Lung (tissue), 12 donors: ENCODE measurements around the gene NOS1AP. TPM values are rescaled to one million over a fixed set of nuclear protein-coding genes. Genes with fewer than 3 reads are reported as not detected.

Experiments used
- ATAC-seq: fragments of 200-7000 bp; cut with Tn5 transposase; one replicate; pipeline ENCODE4 v1.9.1; 2020; ENCODE audit warnings: moderate number of reproducible peaks; ENCODE audit not compliant: insufficient read depth, low FRiP score
- DNase-seq, 3 donors: peaks; one replicate each; pipeline ENCODE4 v3.0.0-alpha.2; 2013 to 2017
- H3K27ac ChIP-seq, 2 donors: one replicate each; pipeline ENCODE4 v1.5.1; 2013; ENCODE audit warnings: mild to moderate bottlenecking in 2 of 2, moderate library complexity in 2 of 2, control low read depth in 1 of 2, inconsistent platforms in 1 of 2, low read depth in 1 of 2, low read length in 1 of 2
- H3K27me3 ChIP-seq, 3 donors: one replicate each; pipeline ENCODE4 v1.5.1; 2013; ENCODE audit warnings: low read length in 2 of 3; ENCODE audit not compliant: control insufficient read depth in 3 of 3, insufficient read depth in 3 of 3
- H3K36me3 ChIP-seq, 4 donors: one replicate each; pipeline ENCODE4 v1.5.1; 2013; ENCODE audit warnings: low read length in 4 of 4, mild to moderate bottlenecking in 1 of 4, moderate library complexity in 1 of 4; ENCODE audit not compliant: control insufficient read depth in 4 of 4, insufficient read depth in 4 of 4
- H3K4me1 ChIP-seq, 5 donors: one replicate each; pipeline ENCODE4 v1.5.1; 2013; ENCODE audit warnings: low read length in 5 of 5, mild to moderate bottlenecking in 2 of 5, moderate library complexity in 1 of 5; ENCODE audit not compliant: control insufficient read depth in 5 of 5, insufficient read depth in 5 of 5
- H3K4me3 ChIP-seq: one replicate; pipeline ENCODE4 v1.5.1; 2013; ENCODE audit warnings: mild to moderate bottlenecking, control low read depth, moderate library complexity
- H3K9ac ChIP-seq, 2 donors: one replicate each; pipeline ENCODE4 v1.5.1; 2013; ENCODE audit warnings: low read length in 2 of 2, control low read depth in 1 of 2; ENCODE audit not compliant: insufficient read depth in 1 of 2
- H3K9me3 ChIP-seq, 4 donors: one replicate each; pipeline ENCODE4 v1.5.1; 2013; ENCODE audit warnings: low read length in 3 of 4, mild to moderate bottlenecking in 1 of 4, moderate library complexity in 1 of 4; ENCODE audit not compliant: control insufficient read depth in 4 of 4, insufficient read depth in 3 of 4
- WGBS, 2 donors: extraction: QIAGEN DNeasy Blood & Tissue Kit; methylation state at CpG; one replicate each; pipeline ENCODE4 v1.1.7; 2013; 5-methylcytosine and 5-hydroxymethylcytosine counted together
- polyA plus RNA-seq, 2 donors: library from polyadenylated mRNA; stranded (reverse); fragments of 200-250 nt; gene quantifications; one replicate each; pipeline ENCODE4 v1.2.1, GENCODE V29; 2013
- total RNA-seq, 2 donors: library from RNA; depleted of rRNA in 1 of 2; stranded (reverse); fragments of >200 nt in 1 of 2; gene quantifications; one replicate each; pipeline ENCODE4 v1.2.1, GENCODE V29; 2014 to 2021
- TF ChIP-seq, protein P1 (sequence below): IDR thresholded peaks from 2 replicates; pipeline ENCODE4 v1.5.1; 2012; ENCODE audit warnings: mild to moderate bottlenecking; ENCODE audit errors: control extremely low read depth, extremely low read depth
- donor health status: control.
- donor health status: control.
- donor health status: Bipolar disorder and iron deficiency.
- donor health status: healthy.
- donor health status: DM: yes; HTN: yes; CAD: no.

Gene NOS1AP
- total and polyA plus RNA-seq, 4 donors, result 0.57 to 5.0 (median 1.2) TPM

GRCh38 chr1:162177126-162177525 lies 107.6 kb downstream of the NOS1AP start:
- Histone ChIP-seq H3K36me3 (peaks cover 0 to 1% (median 0%) of the 10 kb centered on the region in 4 donors), H3K4me3 (no peak overlapping the region), H3K27me3 (no peaks in the 10 kb centered on the region), H3K4me1 (peaks cover 0 to 13% (median 3%) of the 10 kb centered on the region in 5 donors), H3K27ac (no peak overlapping the region), H3K9me3 (no peaks in the 10 kb centered on the region), H3K9ac (no peak overlapping the region)
- DNase-seq (no peak), ATAC-seq (peak; percentile 27)
- WGBS, 2 donors, result 81% methylated on average over 6 of the region's 6 CpGs
- TF ChIP-seq, protein P1, sequence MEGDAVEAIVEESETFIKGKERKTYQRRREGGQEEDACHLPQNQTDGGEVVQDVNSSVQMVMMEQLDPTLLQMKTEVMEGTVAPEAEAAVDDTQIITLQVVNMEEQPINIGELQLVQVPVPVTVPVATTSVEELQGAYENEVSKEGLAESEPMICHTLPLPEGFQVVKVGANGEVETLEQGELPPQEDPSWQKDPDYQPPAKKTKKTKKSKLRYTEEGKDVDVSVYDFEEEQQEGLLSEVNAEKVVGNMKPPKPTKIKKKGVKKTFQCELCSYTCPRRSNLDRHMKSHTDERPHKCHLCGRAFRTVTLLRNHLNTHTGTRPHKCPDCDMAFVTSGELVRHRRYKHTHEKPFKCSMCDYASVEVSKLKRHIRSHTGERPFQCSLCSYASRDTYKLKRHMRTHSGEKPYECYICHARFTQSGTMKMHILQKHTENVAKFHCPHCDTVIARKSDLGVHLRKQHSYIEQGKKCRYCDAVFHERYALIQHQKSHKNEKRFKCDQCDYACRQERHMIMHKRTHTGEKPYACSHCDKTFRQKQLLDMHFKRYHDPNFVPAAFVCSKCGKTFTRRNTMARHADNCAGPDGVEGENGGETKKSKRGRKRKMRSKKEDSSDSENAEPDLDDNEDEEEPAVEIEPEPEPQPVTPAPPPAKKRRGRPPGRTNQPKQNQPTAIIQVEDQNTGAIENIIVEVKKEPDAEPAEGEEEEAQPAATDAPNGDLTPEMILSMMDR, result no peak

- Histone ChIP-seq H3K4me1 (peaks cover 0 to 13% (median 3%) of the 10 kb centered on the region in 5 donors), H3K9me3 (no peaks in the 10 kb centered on the region), H3K36me3 (peaks cover 0 to 1% (median 0%) of the 10 kb centered on the region in 4 donors), H3K4me3 (no peak overlapping the region), H3K27me3 (no peaks in the 10 kb centered on the region), H3K27ac (no peak overlapping the region), H3K9ac (no peak overlapping the region)
- 83 to 94% methylated on average over 4 of the region's 4 CpGs for WGBS, 2 donors
- ATAC-seq (no peak), DNase-seq (no peak)
- TF ChIP-seq, protein P1, result no peak
These were observed 108.9 kb downstream of the NOS1AP start for GRCh38 chr1:162178432-162178831.

DNA sequence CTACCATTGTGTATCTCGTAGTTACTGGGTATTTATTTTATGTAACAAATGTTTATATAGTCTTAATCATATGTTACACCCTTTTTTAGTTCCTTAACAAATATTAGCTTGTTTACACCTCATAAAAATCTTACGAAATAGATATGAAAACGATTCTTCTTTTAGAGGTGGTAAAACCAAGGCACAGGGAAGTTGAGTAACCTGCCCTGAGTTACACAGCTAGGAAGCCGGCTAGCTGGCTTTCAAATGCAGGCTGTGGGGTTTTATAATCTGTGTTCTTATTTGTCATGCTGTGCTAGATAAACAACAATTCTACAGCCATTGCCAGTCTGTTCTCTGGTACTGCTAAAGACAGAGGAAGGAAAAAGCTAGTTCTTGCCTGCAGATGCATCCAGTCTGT lies 109.6 kb downstream of the NOS1AP start:
- TF ChIP-seq, protein P1, result no peak
- DNase-seq (no peak), ATAC-seq (no peak)
- no peak overlapping the region for H3K9ac ChIP-seq
- H3K4me1 ChIP-seq, result peaks cover 0 to 13% (median 3%) of the 10 kb centered on the region in 5 donors
- H3K36me3 ChIP-seq, result peaks cover 0 to 1% (median 0%) of the 10 kb centered on the region in 4 donors
- no peaks in the 10 kb centered on the region for H3K27me3 ChIP-seq
- whole genome bisulfite sequencing, 2 donors, result 39 to 52% methylated on average over 4 of the region's 4 CpGs
- no peak overlapping the region for H3K27ac ChIP-seq
- H3K4me3 ChIP-seq, result no peak overlapping the region
- H3K9me3 ChIP-seq, result no peaks in the 10 kb centered on the region

- ATAC-seq (no peak), DNase-seq (no peak)
- H3K9me3 ChIP-seq, result no peaks in the 10 kb centered on the region
- TF ChIP-seq, protein P1, result no peak
- no peak overlapping the region for H3K9ac ChIP-seq
- H3K4me3 ChIP-seq, result no peak overlapping the region
- no peaks in the 10 kb centered on the region for H3K27me3 ChIP-seq
- peaks cover 0 to 1% (median 0%) of the 10 kb centered on the region in 4 donors for H3K36me3 ChIP-seq
- H3K27ac ChIP-seq, result no peak overlapping the region
- H3K4me1 ChIP-seq, result peaks cover 0 to 13% (median 5%) of the 10 kb centered on the region in 5 donors
These were observed 111.3 kb downstream of the NOS1AP start for GRCh38 chr1:162180813-162181212.
